Stimulated activated naive CD4-positive, alpha-beta T cell (primary cell): ENCODE measurements around the gene TPMT.
"Not testable (repeated sequence)": the region's sequence is repeated elsewhere in the genome, so short reads cannot be mapped to it uniquely, and the experiment has no call there.

Source experiments
- DNase-seq, 6 experiments: peaks; one replicate each; lab custom pipeline; 2025; lab: John Stamatoyannopoulos, UW

Gene TPMT

DNA sequence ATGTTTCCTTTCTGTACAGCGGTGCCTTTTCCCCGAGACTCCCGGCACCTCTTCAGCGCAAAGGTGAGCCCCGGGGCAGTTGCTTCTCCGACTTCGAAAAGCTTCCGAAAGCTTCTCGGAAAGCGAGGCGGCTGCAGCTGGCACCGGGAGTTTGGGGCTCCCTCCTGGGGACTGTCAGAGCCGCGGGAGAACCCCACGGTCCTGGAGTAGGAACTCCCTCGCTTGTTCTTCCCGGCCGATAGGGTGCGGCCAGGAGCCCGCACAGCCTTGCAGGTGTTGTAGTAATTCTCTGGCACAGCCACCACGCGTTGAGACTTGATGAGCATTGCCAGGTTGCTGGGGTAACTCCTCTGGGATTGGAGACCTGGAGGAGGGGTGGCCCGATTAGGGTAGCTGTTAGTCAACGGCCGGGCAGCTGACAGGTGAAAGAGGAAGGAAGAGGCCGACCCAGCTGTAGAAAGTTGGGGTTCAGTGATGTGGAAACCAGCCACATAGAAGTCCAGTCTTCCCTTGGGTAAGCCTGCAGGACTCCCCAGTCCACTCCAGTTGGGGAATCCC, 1.1 kb upstream of the TPMT start:
- peak in 3 of 6 experiments; percentile 35 to 62 (median 62) for DNase-seq

DNA sequence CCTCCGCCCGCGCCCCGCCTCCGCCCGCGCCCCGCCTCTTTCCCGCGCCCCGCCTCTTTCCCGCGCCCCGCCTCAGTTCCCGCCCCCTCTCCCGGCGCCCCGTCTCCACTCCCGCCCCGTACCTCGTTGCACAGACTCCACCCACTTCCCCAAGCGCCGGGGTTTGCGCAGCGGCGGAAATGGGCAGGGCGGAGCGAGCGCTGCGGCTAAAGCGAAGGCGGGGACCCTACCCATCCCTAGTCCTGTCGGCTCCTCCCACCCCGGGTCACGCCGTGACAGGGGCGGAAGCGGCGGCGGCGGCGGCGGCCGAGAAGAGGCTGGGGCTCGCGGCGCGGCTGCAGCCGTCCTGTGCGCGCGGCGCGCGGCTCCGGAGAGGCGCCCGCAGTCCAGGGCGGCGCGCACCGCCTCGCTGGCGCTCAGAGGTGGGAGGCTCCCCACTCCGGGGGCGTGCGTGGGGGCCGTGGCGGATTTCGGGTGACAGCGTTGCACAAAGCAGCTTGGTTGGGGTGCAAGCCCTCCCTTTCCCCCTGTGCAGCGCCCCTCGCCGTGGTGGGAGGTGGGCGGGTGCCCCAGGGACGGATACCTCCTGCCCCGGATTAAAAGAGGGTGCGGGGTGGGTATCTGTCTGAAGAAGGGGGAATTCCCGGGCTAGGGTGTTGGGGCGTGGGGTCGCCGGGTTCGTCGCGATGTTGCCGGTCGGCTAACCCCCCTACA, 430 bp upstream of the TPMT start, which contains the start of gene KDM1B:
KDM1B (plus strand) TSS at position 273 of the 714 bp plus-strand sequence. CDS start 4,474 bp downstream, outside the sequence.
- peak; percentile 97 to 99 (median 98) for DNase-seq

GRCh38 chr6:18153311-18153703, 1.6 kb downstream of the TPMT start:
- no peak for DNase-seq

- no peak for DNase-seq
Observed at GRCh38 chr6:18151801-18152200, 3.1 kb downstream of the TPMT start.

GRCh38 chr6:18151391-18151790, 3.5 kb downstream of the TPMT start:
- DNase-seq: not testable (repeated sequence)

- no peak for DNase-seq
Observed at GRCh38 chr6:18148304-18149025, 6.4 kb downstream of the TPMT start.

DNA sequence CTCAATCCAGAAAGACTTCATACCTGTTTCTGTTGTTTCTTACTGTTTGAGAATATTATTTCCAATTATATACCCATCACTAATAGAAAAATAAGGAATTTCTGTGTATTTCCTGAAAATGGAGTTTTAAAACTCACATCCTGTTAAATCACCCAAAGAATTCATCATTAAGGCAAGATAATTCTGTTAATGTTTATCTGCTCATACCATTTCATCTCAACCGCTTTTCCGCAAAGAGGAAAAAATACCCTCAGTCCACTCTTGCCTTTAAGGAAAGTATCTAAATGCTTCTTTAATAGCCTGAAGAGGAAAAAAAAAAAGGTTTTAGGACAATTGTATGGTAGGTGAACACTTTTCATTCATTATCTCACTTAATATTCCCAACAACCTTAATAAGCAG, 7.3 kb downstream of the TPMT start:
- DNase-seq: no peak

DNA sequence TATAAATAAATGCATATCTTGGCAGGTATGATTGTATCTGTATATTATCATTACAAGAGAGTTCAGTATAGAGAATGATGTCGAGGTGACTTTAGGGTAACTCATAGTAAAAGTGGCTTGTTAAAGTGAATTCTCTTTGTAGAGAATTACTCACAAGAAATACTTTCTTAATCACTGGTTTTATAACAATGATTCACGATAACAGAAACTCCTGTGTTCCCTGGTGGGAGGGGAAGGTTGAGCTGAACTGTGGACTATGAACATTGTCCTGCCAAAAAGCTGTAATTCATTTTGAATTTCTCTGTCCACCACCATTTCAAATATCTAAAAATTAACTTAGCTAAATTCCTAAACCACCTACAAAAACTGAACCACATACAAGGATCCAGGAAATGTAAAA, 7.7 kb downstream of the TPMT start:
- DNase-seq: no peak

DNA sequence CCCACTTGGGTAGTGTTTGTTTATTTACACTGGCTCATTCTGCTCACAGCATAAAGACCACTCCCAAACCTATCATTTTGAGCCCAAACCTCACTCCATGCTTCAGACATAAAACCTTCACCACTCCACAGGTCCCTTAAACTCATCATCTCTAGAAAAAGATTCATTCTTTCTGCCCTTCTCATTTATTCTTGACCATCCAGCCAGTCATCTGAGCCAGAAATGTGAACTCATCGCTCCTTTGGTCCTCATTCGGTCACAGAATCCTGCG, 12.4 kb downstream of the TPMT start:
- no peak for DNase-seq

DNA sequence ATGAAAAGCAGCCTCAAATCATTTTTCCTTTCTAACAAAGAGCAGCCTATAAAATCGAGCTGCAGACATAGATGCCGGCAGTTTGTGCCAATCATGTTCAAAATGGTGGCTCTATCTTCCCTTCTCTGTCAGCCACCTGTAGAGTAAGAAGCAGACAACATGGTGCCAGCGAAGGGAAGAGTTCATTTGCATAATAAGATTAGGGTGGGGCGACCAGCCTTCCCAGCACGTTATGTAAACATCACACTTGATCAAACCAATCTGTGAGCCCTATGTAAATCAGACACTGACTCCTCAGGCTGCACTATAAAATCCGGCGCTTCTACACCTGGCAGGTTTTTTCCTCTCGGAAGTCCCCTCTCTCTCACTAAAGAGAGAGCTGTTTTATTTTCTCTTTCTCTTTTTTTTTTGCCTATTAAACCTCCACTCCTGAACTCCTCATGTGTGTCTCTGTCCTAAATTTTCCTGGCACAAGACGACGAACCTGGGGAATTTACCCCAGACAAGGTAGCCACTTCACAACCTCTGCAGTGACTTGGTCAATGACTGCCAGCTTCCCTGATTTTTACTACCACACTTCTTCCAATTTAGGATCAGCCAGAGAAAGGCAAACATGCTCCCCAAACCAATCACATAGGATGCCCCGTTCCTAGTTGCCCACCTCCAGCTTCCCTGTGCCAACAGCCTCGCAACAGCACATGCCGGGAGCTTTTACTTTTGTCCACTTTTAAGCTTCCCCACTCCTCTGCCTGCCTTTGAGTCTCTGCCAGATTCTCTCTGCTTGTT, 12.9 kb downstream of the TPMT start:
- no peak for DNase-seq

DNA sequence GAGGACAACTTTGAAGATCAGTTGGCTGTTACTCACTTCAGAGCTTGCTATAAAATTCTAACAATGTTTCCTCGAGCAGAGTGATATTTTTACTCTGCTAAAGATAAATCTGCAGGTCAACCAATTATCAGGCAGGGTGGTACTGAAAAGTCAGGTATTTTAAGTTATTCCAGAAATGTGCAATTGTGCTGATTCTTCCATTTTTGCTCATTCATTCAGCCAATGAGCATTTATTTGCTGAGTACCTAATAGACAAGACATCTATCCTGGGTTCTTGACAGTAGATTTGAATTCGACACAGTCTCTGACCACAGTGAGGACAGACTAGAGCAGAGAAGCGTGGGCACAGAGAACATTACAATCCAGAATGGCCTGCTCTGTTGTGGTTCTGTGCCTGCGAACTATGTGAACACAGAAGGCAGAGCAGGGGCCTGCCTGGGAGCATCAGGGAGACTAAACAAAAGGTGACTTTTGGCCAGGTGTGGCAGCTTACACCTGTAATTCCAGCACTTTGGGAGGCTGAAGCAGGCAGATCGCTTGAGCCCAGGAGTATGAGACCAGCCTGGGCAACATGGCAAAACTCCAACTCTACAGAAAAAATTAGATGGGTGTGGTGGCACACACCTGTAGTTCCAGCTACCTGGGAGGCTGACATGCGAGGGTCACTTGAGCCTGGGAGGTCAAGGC, 14.8 kb downstream of the TPMT start:
- no peak for DNase-seq

DNA sequence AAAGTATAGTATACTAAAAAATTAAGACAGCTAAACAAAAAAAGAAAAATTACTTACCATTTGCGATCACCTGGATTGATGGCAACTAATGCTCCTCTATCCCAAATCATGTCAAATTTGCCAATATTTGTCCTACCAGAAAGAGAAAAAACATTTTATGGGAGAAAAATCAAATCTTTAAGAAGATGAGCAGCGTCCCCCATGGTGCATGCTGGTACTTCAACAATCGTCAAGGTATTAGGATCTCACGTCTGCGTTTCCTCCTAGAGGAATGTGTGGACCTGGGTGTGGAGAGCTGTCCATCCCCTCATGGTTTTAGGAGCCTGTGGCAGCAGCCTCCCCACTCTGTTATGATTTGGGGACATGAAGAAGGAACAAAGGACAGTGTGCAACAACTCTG, 16.0 kb downstream of the TPMT start:
- no peak for DNase-seq

- DNase-seq: no peak
Observed at GRCh38 chr6:18136260-18136659, 18.6 kb downstream of the TPMT start.

- no peak for DNase-seq
Observed at GRCh38 chr6:18135171-18135570, 19.7 kb downstream of the TPMT start.

- DNase-seq: no peak
Observed at GRCh38 chr6:18132346-18132745, 22.5 kb downstream of the TPMT start.

DNA sequence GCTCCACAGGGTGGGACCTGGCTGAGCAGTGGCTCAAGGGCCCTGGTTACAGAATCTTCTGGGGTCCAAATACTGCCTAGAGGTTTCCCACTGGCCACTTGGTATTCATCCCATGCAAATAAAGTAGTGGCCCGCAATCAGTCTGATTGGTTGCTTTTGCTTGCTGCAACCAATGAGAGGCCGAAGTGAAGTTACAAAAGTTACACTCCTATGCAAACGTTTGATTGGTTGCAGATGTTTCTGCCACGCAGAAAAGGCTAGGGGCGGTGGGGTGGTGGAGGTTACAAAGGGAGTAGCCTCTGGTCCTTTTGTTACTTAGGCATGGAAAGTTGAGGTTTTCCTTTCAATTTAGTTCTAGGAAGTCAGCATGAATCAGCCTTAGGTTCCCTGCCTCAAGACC, 28.8 kb downstream of the TPMT start:
- no peak for DNase-seq

DNA sequence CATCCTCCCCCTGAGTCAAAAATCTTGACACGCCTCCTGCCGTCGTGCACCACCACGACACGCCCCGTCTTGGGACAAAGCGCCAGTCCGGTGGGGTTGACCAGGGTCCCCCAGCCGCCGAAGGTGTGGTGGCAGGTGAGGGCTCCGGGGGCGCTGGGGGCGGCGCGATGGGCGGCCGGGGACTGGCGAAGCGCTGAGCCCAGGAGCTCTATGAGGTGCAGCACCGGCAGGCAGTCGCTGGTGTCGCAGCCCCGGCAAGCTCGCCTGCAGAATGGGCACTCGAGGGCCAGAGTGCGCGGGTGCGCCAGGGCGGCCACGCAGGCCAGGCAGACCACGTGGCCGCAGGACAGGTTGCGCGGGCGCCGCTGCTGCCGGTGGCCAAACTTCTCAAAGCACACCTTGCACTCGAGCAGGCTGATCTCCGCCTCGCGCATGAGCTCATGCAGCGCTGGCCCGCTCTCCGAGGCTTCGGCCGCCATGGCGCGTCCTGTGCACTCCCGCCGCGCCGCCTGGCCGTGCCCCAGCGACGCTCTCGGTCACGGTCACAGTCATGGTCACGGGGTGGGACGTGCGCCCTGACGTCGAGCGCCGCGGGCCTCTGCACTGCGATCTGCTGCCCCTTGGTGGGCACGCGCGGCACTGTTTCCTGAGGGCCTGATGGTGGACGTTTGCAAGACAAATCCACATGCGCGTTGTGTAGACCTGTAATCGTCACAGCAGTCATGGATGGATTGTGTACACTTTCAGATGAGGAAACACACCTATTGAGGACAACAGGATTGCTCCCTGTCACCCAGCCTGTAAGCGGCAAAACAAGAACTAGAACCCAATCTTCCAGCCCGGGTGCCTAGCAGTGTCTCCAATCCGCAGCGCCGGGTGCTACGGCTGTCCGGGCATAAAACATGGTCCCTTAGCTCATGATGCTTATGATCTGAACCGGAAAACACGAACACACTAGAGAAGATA, 32.5 kb downstream of the TPMT start, which contains the start of gene NHLRC1:
NHLRC1 (minus strand) TSS at position 550 of the 966 bp plus-strand sequence; CDS start at position 479, 71 bp downstream.
- peak; percentile 26 to 59 (median 49) for DNase-seq

DNA sequence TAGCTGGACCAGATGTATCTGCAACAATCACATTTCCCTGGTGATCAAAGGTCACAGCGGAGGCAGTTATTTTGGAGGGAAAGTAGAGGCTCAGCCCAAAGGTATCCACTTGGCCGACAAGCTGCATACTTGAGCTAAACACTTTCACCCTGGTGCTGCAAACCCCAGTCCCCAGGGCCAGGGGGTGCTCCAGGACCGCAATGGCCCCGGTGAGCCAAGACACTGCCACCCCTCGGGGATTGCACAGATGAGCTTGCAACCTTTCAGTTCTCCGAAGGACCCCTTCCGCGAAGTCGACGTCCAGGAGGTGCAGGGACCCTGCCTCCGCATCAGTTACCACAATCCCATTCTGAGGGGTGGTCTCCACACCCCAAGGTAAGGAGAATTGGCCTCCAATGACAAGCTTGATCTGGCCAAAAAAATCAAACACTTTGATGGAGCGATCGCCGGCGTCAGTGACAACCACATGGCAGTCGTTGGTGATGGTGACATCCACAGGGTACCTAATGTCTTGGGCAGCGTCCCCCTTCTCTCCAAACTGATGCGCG, 33.2 kb downstream of the TPMT start:
- no peak for DNase-seq

- no peak for DNase-seq
Observed at GRCh38 chr6:18119236-18119635, 35.6 kb downstream of the TPMT start.

- DNase-seq: no peak
Observed at GRCh38 chr6:18118330-18118729, 36.5 kb downstream of the TPMT start.
